WERI-Rb-1 (cell line): Measurements from ENCODE around the gene PSKH1.

Experiments
- DNase-seq: peaks from one replicate; pipeline ENCODE4 v3.0.0-alpha.2; 2020
- H3K27ac ChIP-seq: fragments of 250-450 bp; sonication (Bioruptor Pico); 2 replicates; pipeline ENCODE4 v1.5.1; 2020; ENCODE audit warnings: mild to moderate bottlenecking, moderate library complexity
- H3K27me3 ChIP-seq: fragments of 250-450 bp; sonication (Bioruptor Pico); 2 replicates; pipeline ENCODE4 v1.5.1; 2021; ENCODE audit warnings: mild to moderate bottlenecking, low read depth, moderate library complexity; ENCODE audit not compliant: insufficient read depth, severe bottlenecking
- H3K36me3 ChIP-seq: fragments of 250-450 bp; sonication (Bioruptor Pico); 2 replicates; pipeline ENCODE4 v1.5.1; 2020; ENCODE audit warnings: mild to moderate bottlenecking, moderate library complexity
- H3K4me3 ChIP-seq: 2 replicates; pipeline ENCODE4 v1.5.1; 2011; ENCODE audit warnings: low read depth, mild to moderate bottlenecking, control low read depth, low read length
- H3K9me3 ChIP-seq: fragments of 250-450 bp; sonication (Bioruptor Pico); 2 replicates; pipeline ENCODE4 v1.5.1; 2021; ENCODE audit warnings: mild to moderate bottlenecking, moderate library complexity; ENCODE audit not compliant: severe bottlenecking
- TF ChIP-seq, protein P1 (sequence below): IDR thresholded peaks from 2 replicates; pipeline ENCODE4 v1.5.1; 2011; ENCODE audit warnings: low read depth, mild to moderate bottlenecking, control low read depth, inconsistent platforms, low read length

Gene PSKH1

GRCh38 chr16:67953641-67954375 lies 60.8 kb downstream of the PSKH1 start:
- peaks cover 2% of the 10 kb centered on the region; the same call in 1 of the 2 replicates for H3K36me3 ChIP-seq
- TF ChIP-seq, protein P1, sequence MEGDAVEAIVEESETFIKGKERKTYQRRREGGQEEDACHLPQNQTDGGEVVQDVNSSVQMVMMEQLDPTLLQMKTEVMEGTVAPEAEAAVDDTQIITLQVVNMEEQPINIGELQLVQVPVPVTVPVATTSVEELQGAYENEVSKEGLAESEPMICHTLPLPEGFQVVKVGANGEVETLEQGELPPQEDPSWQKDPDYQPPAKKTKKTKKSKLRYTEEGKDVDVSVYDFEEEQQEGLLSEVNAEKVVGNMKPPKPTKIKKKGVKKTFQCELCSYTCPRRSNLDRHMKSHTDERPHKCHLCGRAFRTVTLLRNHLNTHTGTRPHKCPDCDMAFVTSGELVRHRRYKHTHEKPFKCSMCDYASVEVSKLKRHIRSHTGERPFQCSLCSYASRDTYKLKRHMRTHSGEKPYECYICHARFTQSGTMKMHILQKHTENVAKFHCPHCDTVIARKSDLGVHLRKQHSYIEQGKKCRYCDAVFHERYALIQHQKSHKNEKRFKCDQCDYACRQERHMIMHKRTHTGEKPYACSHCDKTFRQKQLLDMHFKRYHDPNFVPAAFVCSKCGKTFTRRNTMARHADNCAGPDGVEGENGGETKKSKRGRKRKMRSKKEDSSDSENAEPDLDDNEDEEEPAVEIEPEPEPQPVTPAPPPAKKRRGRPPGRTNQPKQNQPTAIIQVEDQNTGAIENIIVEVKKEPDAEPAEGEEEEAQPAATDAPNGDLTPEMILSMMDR, result no peak
- no peak overlapping the region for H3K27ac ChIP-seq
- no peak overlapping the region for H3K4me3 ChIP-seq
- no peak for DNase-seq
- H3K27me3 ChIP-seq, result no peaks in the 10 kb centered on the region
- no peaks in the 10 kb centered on the region for H3K9me3 ChIP-seq

GRCh38 chr16:67954421-67955196 lies 61.6 kb downstream of the PSKH1 start:
- Histone ChIP-seq H3K9me3 (no peaks in the 10 kb centered on the region), H3K27me3 (no peaks in the 10 kb centered on the region), H3K4me3 (no peak overlapping the region), H3K27ac (no peak overlapping the region), H3K36me3 (peaks cover 2% of the 10 kb centered on the region; the same call in 1 of the 2 replicates)
- TF ChIP-seq, protein P1, result no peak
- no peak for DNase-seq

DNA sequence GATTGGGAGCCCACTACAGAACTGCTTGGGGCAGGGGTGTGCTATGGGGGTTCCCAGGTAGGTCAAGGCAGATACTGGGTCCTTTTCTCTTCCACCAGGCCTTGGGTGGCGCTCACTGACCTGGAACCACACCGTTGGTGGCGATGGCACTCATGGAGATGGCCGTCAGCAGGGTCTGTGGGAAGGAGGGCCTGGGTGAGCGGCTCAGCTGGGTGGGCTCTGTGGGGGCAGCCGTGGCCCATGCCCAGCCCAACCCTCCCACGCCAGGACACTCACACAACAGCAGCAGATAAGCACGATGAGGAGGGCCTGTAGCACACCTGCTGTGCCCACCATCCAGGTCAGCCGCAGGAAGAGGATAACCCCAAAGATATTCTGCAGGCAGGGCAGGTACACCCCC lies 64.6 kb downstream of the PSKH1 start:
- no peak overlapping the region for H3K4me3 ChIP-seq
- no peak overlapping the region for H3K27ac ChIP-seq
- no peak for DNase-seq
- H3K27me3 ChIP-seq, result no peaks in the 10 kb centered on the region
- TF ChIP-seq, protein P1, result no peak
- H3K9me3 ChIP-seq, result no peaks in the 10 kb centered on the region
- peaks cover 6% of the 10 kb centered on the region; the same call in 1 of the 2 replicates for H3K36me3 ChIP-seq

- H3K4me3 ChIP-seq, result no peak overlapping the region
- H3K27ac ChIP-seq, result no peak overlapping the region
- no peaks in the 10 kb centered on the region for H3K9me3 ChIP-seq
- H3K36me3 ChIP-seq, result peaks cover 4% of the 10 kb centered on the region; the same call in 1 of the 2 replicates
- DNase-seq, result no peak
- H3K27me3 ChIP-seq, result no peaks in the 10 kb centered on the region
- TF ChIP-seq, protein P1, result no peak
These were observed 66.7 kb downstream of the PSKH1 start for GRCh38 chr16:67959536-67960329.

DNA sequence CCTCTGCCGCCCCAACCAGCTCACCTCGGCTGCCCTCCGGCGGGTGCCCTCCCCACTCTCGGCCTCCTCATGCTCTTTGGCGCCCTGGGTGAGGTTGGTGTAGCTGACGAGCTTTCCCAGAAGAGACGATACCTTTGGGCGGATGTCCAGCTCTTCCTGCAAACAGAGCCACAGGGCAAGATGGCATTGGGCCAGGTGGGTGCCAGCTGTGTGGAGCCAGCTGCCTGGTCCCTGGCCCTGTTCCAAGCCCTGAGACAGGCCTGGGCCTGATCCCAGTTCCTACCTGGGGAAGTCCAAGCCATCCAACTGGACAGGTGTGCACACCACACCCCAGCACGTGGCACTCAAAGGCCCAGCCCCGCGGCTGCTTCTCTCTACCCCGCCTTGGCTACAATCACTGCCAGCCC lies 68.5 kb downstream of the PSKH1 start:
- no peak overlapping the region for H3K4me3 ChIP-seq
- H3K36me3 ChIP-seq, result peaks cover 4% of the 10 kb centered on the region
- no peak for DNase-seq
- no peak overlapping the region for H3K27ac ChIP-seq
- H3K27me3 ChIP-seq, result no peaks in the 10 kb centered on the region
- TF ChIP-seq, protein P1, result no peak
- H3K9me3 ChIP-seq, result no peaks in the 10 kb centered on the region
